ENCODE results near the gene FZR1.

Gene FZR1

GRCh38 chr19:3533563-3534216 is 27.6 kb downstream of the FZR1 start:
- FAIRE-seq = no peak

GRCh38 chr19:3534375-3535234 is 28.5 kb downstream of the FZR1 start:
- no peak for FAIRE-seq

DNA sequence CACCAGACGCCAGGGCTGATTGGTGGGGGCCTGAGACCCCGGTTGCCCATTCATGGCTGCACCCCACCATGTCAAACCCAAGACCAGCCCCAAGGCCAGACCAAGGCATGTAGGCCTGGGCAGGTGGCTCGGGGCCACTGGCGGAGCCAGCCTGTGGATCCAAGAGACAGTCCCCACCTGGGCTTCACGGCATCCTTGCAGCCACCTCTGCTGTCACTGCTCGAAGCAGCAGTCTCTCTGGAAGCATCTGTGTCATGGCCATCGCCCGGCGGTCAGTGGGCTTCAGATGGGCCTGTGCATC is 29.1 kb downstream of the FZR1 start:
- FAIRE-seq = no peak

- no peak for FAIRE-seq
Measured at GRCh38 chr19:3535563-3535965, 29.5 kb downstream of the FZR1 start.

- no peak for FAIRE-seq
Measured at GRCh38 chr19:3535981-3536380, 29.9 kb downstream of the FZR1 start.

GRCh38 chr19:3536429-3537100 is 30.5 kb downstream of the FZR1 start:
- no peak for FAIRE-seq

- no peak for FAIRE-seq
Measured at GRCh38 chr19:3537101-3537437, 31.0 kb downstream of the FZR1 start.

- FAIRE-seq = no peak
Measured at GRCh38 chr19:3537438-3538240, 31.5 kb downstream of the FZR1 start.

DNA sequence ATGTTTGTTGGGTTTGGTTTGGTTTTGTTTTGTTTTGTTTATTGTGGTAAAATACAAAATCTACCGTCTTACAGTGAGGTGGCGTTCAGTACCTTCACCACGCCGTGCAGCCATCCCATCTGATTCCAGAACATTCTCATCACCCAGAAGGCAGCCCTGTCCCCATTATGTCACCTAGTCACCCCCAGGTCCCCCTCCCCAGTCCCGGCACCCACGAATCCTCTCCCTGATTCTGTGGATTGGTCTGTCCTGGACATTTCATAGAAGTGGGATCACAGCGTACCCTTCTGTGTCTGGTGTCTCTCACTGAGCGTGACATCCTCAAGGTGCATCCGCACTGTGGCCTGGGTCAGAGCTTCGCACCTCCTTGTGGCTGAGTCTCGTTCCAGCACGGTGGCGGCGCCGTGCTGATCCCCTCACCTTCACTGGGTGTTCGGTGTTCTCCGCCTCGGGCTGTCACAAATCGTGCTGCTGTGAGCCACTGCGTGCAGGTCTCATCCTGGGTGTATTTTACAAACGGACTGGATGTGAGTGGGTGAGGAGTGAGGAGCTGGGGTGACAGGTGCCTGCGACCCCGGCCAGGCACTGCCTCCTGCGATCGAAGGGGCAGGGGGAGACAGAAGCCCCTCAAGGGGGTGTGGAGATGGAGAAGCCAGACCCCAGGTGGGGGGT is 32.3 kb downstream of the FZR1 start:
- no peak for FAIRE-seq

GRCh38 chr19:3538965-3539755 is 33.0 kb downstream of the FZR1 start, which contains the start of gene TEKTIP1:
Gene TEKTIP1, plus strand, starts transcription at chr19:3539174. Its CDS starts 4 bp downstream, at chr19:3539178.
- FAIRE-seq = no peak

GRCh38 chr19:3539756-3540118 is 33.6 kb downstream of the FZR1 start:
- FAIRE-seq = no peak

GRCh38 chr19:3543150-3544057 is 37.3 kb downstream of the FZR1 start:
- no peak for FAIRE-seq

DNA sequence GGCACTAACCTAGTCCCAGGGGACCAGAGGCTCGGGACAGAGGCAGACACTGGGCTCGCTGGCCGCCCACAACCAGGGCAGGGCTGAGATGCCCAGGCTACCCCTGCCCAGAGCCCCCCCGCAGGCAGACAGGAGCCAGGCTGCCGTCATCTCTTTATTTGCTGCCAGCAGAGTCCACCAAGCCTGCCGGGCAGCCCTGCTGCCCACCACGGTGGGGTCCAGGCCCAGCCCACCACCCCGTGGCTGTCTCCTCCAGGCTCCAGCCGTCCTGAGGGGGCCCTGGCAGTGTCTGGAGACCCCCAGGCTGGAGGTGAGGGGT is 37.9 kb downstream of the FZR1 start:
- FAIRE-seq = no peak

DNA sequence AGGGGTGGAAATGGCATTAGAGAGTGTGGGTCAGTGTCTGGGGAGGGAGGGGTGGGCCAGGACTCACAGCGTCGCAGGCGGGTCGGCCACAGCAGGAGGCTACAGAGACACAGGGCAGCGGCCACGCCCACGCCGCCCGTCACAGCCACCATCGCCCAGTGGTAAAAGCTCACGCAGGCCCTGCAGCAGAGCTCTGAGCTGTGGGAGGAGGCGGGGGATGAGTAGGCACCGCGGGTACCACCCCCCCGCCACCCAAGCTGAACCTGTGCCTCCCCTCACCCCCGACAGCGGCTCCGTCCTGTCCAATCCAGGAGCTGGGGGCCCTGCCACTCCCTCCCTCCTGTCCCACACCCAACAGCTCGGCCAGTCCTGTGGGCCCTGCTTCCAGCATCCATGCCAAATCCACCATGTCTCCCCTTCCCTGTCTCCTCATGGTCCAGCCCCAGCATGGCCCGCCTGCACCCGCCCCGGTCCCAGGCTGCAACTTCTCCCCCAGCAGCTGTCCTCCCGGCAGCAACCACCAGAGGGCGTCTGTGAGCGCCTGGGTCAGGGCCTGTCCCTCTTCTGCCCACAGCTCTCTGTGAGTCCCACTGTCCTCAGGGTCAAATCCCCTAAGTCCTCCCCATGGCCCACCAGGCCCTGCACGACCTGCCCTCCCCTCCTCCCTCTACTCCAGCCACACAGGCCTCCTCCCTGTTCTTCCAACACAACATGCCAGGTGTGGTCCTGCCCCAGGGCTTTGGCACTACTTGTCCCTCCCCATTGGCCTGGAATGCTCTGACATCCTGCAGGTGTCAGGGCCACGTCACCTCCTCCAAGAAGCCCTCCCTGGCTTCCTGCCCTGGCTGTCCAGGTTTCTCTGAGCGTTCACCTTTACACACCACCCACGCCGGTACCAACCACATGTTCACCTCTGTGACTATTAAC is 38.9 kb downstream of the FZR1 start:
- no peak for FAIRE-seq

DNA sequence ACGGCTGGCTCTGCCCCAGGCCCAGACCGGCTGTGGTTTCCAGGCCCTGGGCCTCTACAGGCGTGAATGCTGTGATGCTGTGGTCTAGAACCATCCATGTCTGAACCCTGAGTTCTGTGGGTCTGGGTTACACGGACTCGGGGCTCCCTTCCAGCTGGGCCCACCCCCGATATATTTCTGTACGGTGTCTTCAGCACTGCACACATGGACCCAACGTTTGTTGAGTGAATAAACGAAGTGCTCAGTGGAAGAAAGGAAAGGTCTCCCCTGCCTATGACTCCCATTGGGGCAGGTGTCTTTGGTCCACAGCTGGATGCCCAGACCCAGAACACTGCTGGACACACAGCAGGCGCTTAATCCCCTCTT is 39.5 kb downstream of the FZR1 start:
- no peak for FAIRE-seq

GRCh38 chr19:3546119-3546518 is 40.0 kb downstream of the FZR1 start:
- no peak for FAIRE-seq

- no peak for FAIRE-seq
Measured at GRCh38 chr19:3547301-3547731, 41.2 kb downstream of the FZR1 start.

DNA sequence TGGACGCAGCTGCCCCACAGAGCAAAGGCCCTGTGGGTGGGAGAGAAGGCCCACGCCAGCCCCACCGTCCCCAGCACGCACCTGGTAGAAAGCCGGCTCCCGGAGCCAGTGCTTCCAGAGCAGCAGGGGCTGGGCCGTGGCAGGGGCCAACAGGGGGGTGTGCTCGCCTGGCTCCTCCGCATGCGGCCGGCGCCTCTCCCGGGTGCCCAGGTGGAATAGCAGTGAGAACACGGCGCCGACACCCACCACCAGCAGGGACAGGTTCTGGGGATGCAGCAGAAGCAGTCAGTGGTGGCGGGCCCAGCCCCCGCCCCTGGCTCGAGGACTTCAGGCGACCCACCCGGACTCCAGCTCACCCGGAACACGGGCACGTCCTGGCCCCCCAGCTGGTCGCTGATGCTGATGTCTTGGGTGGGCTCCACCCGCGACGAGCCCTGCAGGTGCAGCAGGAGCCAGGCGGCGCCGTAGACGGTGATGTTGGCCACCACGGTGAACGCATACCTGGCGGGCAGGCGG is 41.7 kb downstream of the FZR1 start:
- no peak for FAIRE-seq

- FAIRE-seq = no peak
Measured at GRCh38 chr19:3548606-3549005, 42.5 kb downstream of the FZR1 start.

- FAIRE-seq = no peak
Measured at GRCh38 chr19:3549816-3550215, 43.7 kb downstream of the FZR1 start.

Data from A204.1 (cell line).